NCI-H526 treated with DMSO at 0.1 percent for 48 hours (cell line): ENCODE data around the gene ZSCAN22.

ENCODE experiments used
- DNase-seq: peaks from one replicate; lab custom pipeline; 2025; lab: John Stamatoyannopoulos, UW

The ZSCAN22 gene

DNA sequence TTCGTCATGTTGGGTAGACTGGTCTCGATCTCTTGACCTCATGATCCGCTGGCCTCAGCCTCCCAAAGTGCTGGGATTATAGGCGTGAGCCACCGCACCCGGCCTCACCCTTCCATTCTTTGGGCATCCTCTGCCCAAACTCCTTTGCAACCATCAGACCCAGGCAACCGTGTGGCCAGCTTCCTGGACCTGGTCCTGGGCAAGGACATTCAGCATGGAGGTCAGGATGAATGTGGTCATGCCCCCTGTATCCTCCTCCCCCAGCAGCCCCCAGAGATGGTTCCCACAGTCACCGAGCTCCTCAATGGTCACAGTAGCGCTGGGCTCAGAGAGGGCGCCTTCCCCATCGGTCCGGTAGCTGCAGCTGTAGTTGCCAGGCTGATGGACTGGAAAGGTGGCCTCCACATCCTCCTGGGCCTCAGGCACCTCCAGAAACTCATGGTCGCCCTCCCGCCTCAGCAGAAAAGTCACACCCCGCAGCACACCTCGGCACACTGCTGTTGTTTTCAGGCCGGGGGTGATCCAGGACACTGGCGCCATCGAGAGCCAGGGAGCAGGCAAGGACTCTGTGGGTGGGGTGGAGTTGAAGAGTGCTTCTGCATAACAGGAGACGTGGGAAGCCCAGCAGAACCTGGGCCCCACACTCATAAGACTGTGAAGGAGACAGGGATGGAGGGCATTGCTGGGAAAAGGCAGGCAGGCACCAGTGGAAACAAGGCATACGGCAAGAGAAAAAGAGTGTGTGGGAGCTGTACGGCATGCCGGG is 25.4 kb downstream of the ZSCAN22 start:
- no peak for DNase-seq

GRCh38 chr19:58352760-58353671 is 26.2 kb downstream of the ZSCAN22 start, which contains the start of gene A1BG:
A1BG (minus strand) TSS chr19:58353492; CDS start chr19:58353437, 55 bp downstream.
- DNase-seq: no peak

GRCh38 chr19:58353717-58354477 is 27.1 kb downstream of the ZSCAN22 start:
- DNase-seq: no peak

GRCh38 chr19:58354478-58355030 is 27.8 kb downstream of the ZSCAN22 start:
- DNase-seq: no peak

DNA sequence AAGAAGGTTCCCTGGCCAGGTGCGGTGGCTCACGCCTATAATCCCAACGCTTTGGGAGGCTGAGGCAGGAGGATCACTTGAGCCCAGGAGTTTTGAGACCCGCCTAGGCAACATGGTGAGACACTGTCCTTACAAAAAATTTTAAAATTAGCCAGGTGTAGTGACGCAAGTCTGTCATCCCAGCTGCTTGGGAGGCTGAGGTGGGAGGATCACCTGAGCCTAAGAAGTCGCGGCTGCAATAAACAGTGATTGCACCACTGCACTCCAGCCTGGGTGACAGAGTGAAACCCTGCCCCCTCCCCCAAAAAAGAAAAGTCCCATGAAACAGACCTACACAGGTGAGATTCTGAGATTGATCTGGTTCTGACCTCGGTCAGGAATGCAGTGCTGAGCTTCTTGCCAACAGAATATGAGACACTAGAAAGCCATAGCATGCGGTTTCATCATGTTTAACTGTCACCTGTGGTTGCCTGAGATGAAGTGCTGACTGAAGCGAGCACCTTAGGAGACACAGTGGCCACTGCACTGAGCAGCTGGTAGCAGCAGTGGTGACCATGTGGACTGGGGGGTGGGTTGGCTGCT is 28.5 kb downstream of the ZSCAN22 start:
- no peak for DNase-seq

DNA sequence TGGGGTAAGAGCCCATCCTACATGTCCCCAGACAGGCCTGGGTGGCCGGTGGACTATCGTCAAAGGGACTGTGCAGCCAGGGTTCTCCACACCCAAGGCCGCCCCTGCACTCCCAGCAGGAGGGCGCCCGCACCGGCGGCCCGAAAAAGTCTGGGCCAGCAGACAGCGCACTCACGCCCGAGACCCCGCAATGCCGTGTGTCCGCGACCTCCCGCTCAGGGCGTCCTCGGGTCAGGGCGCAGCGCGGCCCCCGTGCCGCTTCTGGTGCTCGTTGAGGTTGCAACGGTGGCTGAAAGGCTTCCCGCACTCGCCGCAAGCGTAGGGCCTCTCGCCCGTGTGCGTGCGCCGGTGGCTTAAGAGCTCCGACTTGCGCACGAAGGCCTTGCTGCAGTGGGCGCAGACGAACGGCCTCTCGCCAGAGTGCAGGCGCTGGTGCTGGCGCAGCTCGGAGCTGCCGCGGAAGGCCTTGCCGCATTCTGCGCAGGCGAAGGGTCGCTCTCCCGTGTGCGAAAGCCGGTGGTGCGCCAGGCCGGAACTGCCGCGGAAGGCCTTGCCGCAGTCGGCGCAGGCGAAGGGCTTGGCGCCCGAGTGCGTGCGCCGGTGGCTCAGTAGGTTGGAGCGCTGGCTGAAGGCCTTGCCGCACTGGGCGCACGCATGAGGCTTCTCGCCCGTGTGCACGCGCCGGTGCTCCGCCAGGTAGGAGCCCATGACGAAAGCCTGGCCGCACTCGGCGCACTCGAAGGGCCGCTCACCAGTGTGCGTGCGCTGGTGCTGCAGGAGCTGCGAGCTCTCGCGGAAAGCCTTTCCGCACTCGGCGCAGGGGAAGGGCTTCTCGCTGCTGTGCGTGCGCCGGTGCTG is 29.3 kb downstream of the ZSCAN22 start:
- DNase-seq: no peak

- DNase-seq: no peak
These were observed 30.1 kb downstream of the ZSCAN22 start for GRCh38 chr19:58356766-58357480.

- DNase-seq: no peak
These were observed 30.8 kb downstream of the ZSCAN22 start for GRCh38 chr19:58357481-58358145.

- peak; percentile 34 for DNase-seq
These were observed 35.1 kb downstream of the ZSCAN22 start for GRCh38 chr19:58361900-58362271.

DNA sequence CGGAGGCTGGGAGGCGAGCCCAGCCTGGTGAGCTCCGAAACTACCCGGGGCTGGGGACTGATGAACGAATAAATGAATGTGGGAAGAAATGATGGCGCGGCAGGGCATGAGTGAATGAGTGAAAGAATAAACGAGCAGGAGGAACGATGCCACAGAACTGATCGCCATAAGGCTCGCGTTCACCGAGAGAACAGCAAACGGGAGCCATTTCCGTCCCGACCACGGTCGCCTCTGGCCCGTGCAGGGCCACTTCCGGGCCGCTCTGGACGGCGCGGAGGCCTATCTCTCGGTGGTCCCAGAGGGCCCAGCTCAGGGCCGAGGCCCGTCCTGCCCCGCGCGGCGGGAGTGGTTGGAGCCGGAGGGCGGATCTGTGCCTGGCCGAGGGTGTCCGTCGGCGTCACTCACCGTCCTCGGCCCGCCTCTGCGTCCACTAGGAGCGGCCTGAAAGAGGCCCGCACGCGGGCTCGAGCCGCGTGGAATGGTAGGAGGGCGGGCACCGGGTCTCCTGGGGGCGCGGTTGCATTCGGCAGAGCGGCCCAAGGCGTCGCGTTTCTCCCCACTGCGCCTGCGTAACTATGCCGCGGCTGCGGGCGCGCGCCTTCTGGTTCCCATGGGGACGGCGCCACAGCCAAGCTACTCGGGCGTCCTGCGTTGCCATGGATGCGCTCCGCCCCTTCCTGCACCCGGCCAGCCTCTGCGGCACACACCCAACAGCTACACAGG is 35.6 kb downstream of the ZSCAN22 start, which contains the start of gene ZNF497:
ZNF497 (minus strand) TSS at position 480 of the 723 bp plus-strand sequence. CDS start 5,116 bp downstream, outside the sequence.
- peak; percentile 89 for DNase-seq

- DNase-seq: no peak
These were observed 37.4 kb downstream of the ZSCAN22 start for GRCh38 chr19:58364146-58364545.

GRCh38 chr19:58366585-58367430 is 40.0 kb downstream of the ZSCAN22 start:
- DNase-seq: no peak

GRCh38 chr19:58367698-58368454 is 41.1 kb downstream of the ZSCAN22 start:
- DNase-seq: no peak

GRCh38 chr19:58368561-58369360 is 42.0 kb downstream of the ZSCAN22 start:
- DNase-seq: no peak

DNA sequence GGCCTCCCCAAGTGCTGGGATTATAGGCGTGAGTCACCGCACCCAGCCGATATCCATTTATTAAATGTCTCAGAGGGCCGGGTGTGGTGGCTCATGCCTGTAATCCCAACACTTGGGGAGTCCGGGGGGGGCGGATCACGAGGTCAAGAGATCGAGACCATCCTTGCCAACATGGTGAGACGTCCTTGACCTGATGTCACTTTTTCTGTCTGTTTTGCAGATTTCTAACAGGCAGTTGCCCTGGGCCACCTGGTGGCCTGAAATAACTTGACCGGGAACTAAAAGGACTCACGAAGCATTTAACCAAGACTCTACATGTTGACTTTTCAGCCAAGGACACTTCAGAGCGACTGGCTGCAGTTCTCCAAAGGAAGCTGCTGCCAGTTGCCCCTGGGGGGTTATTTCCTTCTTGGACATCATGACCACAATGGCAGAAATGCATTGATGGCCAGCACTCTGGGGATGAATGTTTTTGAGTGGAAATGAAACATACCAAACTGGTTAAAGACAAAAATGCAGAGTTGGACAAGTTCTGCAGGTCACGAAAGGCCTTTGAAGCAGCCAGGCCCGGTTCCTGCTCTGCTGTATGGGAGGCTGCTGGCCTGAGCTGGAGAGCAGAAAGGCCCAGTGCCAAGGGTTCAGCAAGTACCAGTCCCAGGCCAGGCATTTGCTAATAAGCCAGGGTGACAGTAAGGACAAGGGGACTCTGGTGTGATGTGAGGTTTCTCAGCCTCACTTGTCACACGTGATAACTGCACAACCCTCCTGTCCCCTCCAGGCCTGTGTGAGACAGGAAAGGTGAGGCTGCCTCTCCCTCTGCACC is 45.7 kb downstream of the ZSCAN22 start:
- no peak for DNase-seq
